Lung (tissue), 12 donors: ENCODE results near the gene PDE8A. TPM values are rescaled to one million over a fixed set of nuclear protein-coding genes. Genes with fewer than 3 reads are reported as not detected.

Experiments
- ATAC-seq: fragments of 200-7000 bp; cut with Tn5 transposase; one replicate; pipeline ENCODE4 v1.9.1; 2020; ENCODE audit warnings: moderate number of reproducible peaks; ENCODE audit not compliant: insufficient read depth, low FRiP score
- DNase-seq, 3 donors: peaks; one replicate each; pipeline ENCODE4 v3.0.0-alpha.2; 2013 to 2017
- H3K27ac ChIP-seq, 2 donors: one replicate each; pipeline ENCODE4 v1.5.1; 2013; ENCODE audit warnings: mild to moderate bottlenecking in 2 of 2, moderate library complexity in 2 of 2, control low read depth in 1 of 2, inconsistent platforms in 1 of 2, low read depth in 1 of 2, low read length in 1 of 2
- H3K27me3 ChIP-seq, 3 donors: one replicate each; pipeline ENCODE4 v1.5.1; 2013; ENCODE audit warnings: low read length in 2 of 3; ENCODE audit not compliant: control insufficient read depth in 3 of 3, insufficient read depth in 3 of 3
- H3K36me3 ChIP-seq, 4 donors: one replicate each; pipeline ENCODE4 v1.5.1; 2013; ENCODE audit warnings: low read length in 4 of 4, mild to moderate bottlenecking in 1 of 4, moderate library complexity in 1 of 4; ENCODE audit not compliant: control insufficient read depth in 4 of 4, insufficient read depth in 4 of 4
- H3K4me1 ChIP-seq, 5 donors: one replicate each; pipeline ENCODE4 v1.5.1; 2013; ENCODE audit warnings: low read length in 5 of 5, mild to moderate bottlenecking in 2 of 5, moderate library complexity in 1 of 5; ENCODE audit not compliant: control insufficient read depth in 5 of 5, insufficient read depth in 5 of 5
- H3K4me3 ChIP-seq: one replicate; pipeline ENCODE4 v1.5.1; 2013; ENCODE audit warnings: mild to moderate bottlenecking, control low read depth, moderate library complexity
- H3K9ac ChIP-seq, 2 donors: one replicate each; pipeline ENCODE4 v1.5.1; 2013; ENCODE audit warnings: low read length in 2 of 2, control low read depth in 1 of 2; ENCODE audit not compliant: insufficient read depth in 1 of 2
- H3K9me3 ChIP-seq, 4 donors: one replicate each; pipeline ENCODE4 v1.5.1; 2013; ENCODE audit warnings: low read length in 3 of 4, mild to moderate bottlenecking in 1 of 4, moderate library complexity in 1 of 4; ENCODE audit not compliant: control insufficient read depth in 4 of 4, insufficient read depth in 3 of 4
- WGBS, 2 donors: extraction: QIAGEN DNeasy Blood & Tissue Kit; methylation state at CpG; one replicate each; pipeline ENCODE4 v1.1.7; 2013; 5-methylcytosine and 5-hydroxymethylcytosine counted together
- polyA plus RNA-seq, 2 donors: library from polyadenylated mRNA; stranded (reverse); fragments of 200-250 nt; gene quantifications; one replicate each; pipeline ENCODE4 v1.2.1, GENCODE V29; 2013
- total RNA-seq, 2 donors: library from RNA; depleted of rRNA in 1 of 2; stranded (reverse); fragments of >200 nt in 1 of 2; gene quantifications; one replicate each; pipeline ENCODE4 v1.2.1, GENCODE V29; 2014 to 2021
- TF ChIP-seq, protein P1 (sequence below): IDR thresholded peaks from 2 replicates; pipeline ENCODE4 v1.5.1; 2012; ENCODE audit warnings: mild to moderate bottlenecking; ENCODE audit errors: control extremely low read depth, extremely low read depth
- donor health status: control.
- donor health status: control.
- donor health status: Bipolar disorder and iron deficiency.
- donor health status: healthy.
- donor health status: DM: yes; HTN: yes; CAD: no.

Gene PDE8A
- total and polyA plus RNA-seq, 4 donors = 13.7 to 87.7 (median 33.5) TPM

DNA sequence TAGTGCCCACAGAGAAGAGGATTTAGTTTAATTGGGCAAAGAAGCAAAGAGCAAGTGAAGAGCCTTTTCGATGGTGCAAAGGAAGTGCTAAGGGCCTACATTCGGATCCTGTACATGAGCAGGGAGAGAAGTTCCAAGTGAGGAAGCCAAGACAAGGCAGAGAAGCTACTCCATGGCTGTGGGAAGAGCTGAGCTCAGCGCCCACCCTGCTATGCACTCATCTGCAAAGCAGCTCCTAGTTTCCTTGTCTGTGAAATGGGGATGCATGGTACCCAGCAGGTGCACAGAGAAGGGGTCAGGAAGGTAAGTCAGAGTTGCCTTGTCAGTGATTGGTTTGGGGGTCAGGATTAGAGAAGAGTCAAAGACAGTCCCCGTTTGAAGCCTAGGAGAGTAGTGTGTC is 126.5 kb downstream of the PDE8A start:
- TF ChIP-seq, protein P1, sequence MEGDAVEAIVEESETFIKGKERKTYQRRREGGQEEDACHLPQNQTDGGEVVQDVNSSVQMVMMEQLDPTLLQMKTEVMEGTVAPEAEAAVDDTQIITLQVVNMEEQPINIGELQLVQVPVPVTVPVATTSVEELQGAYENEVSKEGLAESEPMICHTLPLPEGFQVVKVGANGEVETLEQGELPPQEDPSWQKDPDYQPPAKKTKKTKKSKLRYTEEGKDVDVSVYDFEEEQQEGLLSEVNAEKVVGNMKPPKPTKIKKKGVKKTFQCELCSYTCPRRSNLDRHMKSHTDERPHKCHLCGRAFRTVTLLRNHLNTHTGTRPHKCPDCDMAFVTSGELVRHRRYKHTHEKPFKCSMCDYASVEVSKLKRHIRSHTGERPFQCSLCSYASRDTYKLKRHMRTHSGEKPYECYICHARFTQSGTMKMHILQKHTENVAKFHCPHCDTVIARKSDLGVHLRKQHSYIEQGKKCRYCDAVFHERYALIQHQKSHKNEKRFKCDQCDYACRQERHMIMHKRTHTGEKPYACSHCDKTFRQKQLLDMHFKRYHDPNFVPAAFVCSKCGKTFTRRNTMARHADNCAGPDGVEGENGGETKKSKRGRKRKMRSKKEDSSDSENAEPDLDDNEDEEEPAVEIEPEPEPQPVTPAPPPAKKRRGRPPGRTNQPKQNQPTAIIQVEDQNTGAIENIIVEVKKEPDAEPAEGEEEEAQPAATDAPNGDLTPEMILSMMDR = no peak
- WGBS, 2 donors = 92 to 94% methylated on average over 4 of the region's 4 CpGs
- no peak for ATAC-seq
- no peak overlapping the region for H3K4me3 ChIP-seq
- peaks cover 0 to 1% (median 0%) of the 10 kb centered on the region in 4 donors for H3K9me3 ChIP-seq
- H3K4me1 ChIP-seq = no peaks in the 10 kb centered on the region
- no peaks in the 10 kb centered on the region for H3K27me3 ChIP-seq
- no peak overlapping the region for H3K9ac ChIP-seq
- DNase-seq = no peak
- no peak overlapping the region for H3K27ac ChIP-seq
- H3K36me3 ChIP-seq = peaks cover 0 to 3% (median 1%) of the 10 kb centered on the region in 4 donors

DNA sequence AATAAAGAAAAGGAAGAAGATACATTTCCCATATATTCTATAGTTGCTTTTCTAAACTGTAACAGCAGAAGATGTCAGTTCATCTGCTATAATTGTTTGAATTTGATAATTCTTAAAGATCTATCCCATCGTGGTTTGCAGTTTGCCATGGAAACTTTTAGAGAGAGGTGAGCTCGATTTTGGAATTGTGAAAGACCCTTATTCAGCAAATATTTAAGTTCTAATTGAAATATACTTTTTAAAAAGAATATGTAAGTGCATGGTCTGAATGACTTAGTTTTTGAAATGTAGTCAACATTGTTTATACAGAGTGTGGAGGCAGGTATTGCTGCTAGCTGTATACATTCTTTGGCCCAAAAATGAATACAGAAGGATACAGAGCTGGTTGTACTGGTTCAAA is 127.7 kb downstream of the PDE8A start:
- peaks cover 0 to 1% (median 0%) of the 10 kb centered on the region in 4 donors for H3K9me3 ChIP-seq
- H3K4me1 ChIP-seq = no peaks in the 10 kb centered on the region
- DNase-seq (no peak), ATAC-seq (no peak)
- H3K4me3 ChIP-seq = no peak overlapping the region
- H3K36me3 ChIP-seq = peaks cover 0 to 8% (median 4%) of the 10 kb centered on the region in 4 donors
- H3K9ac ChIP-seq = no peak overlapping the region
- no peaks in the 10 kb centered on the region for H3K27me3 ChIP-seq
- no peak overlapping the region for H3K27ac ChIP-seq
- TF ChIP-seq, protein P1 = no peak
- WGBS, 2 donors = 75 to 88% methylated on average over 2 of the region's 2 CpGs

DNA sequence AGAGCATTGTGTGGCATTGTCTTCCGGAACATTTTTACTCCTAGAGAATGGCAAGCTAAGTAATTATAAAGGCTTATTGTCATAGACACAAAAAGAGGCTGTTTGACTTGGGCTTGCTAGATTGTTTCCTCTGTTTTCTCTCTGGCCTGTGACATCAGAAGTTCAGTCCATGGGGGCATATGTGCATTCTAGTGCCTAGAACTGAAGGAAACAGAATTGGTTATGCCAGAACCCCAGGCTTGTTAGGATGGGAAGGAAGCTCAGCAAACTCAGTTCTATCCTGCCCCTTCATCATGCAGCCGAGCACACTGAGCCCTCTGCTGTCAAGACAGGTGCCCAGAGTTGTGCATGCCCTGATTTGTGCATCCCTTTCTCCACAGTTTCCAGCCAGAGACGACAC is 131.3 kb downstream of the PDE8A start:
- WGBS, 2 donors = 65 to 81% methylated on average over 3 of the region's 3 CpGs
- H3K4me1 ChIP-seq = no peaks in the 10 kb centered on the region
- TF ChIP-seq, protein P1 = no peak
- no peak overlapping the region for H3K4me3 ChIP-seq
- no peak overlapping the region for H3K27ac ChIP-seq
- H3K9ac ChIP-seq = no peak overlapping the region
- no peak for ATAC-seq
- DNase-seq = no peak
- H3K9me3 ChIP-seq = peaks cover 0 to 1% (median 0%) of the 10 kb centered on the region in 4 donors
- peaks cover 2 to 20% (median 6%) of the 10 kb centered on the region in 4 donors for H3K36me3 ChIP-seq
- no peaks in the 10 kb centered on the region for H3K27me3 ChIP-seq

DNA sequence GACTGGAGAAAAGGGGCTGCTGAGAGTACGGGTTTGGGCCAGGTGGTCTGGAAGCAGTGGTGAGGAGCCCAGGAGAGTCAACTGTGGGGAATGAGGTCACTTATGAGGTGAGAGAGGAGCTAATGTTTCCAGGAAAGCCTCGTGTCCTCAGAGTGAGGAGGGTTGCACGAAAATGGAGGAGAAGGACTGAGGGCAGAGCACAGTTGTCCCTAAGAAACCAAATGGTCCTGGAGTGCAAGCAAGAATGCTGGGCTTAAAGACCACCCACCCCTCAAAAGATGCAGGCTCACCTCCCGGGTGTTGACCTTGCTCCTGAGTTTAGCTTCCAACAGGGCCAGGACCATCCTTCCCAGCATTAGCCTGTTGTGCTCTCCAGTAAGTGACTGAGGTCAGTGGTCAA is 133.2 kb downstream of the PDE8A start:
- Histone ChIP-seq H3K9ac (no peak overlapping the region), H3K4me3 (no peak overlapping the region), H3K27me3 (no peaks in the 10 kb centered on the region), H3K27ac (no peak overlapping the region), H3K36me3 (peaks cover under 1 to 24% (median 6%) of the 10 kb centered on the region in 4 donors), H3K9me3 (no peaks in the 10 kb centered on the region), H3K4me1 (peaks cover 0 to 3% (median 0%) of the 10 kb centered on the region in 5 donors)
- ATAC-seq (no peak), DNase-seq (no peak)
- 89 to 94% methylated on average over 4 of the region's 4 CpGs for WGBS, 2 donors
- TF ChIP-seq, protein P1 = no peak
